K562 (cell line): Measurements from ENCODE around the gene CSF2.

Experiments used
- CHD4 ChIP-seq: fragments of 200-600 bp; sonication (generic); IDR thresholded peaks from 3 replicates; pipeline ENCODE4 v1.6.1; 2012; ENCODE audit warnings: low read depth, mild to moderate bottlenecking, mixed read lengths, low read length, inconsistent platforms; ENCODE audit not compliant: insufficient read depth, insufficient replicate concordance, poor library complexity, severe bottlenecking
- CTCF ChIP-seq, 3 experiments: IDR thresholded peaks in 2 of 3; conservative IDR thresholded peaks in 1 of 3; 2 replicates each; pipeline ENCODE4 v1.5.1; 2011 to 2012; ENCODE audit warnings: low read length in 3 of 3, mild to moderate bottlenecking in 3 of 3, control low read depth in 2 of 3, improper control_type of control experiment in 1 of 3, inconsistent platforms in 1 of 3, low read depth in 1 of 3, mixed read lengths in 1 of 3, moderate library complexity in 1 of 3; ENCODE audit not compliant: insufficient read depth in 2 of 3
- HDAC6 ChIP-seq: IDR thresholded peaks from 2 replicates; pipeline ENCODE4 v1.6.1; 2012; ENCODE audit warnings: low read depth, mild to moderate bottlenecking, control low read depth, inconsistent platforms, low read length, moderate library complexity
- MAFK ChIP-seq: IDR thresholded peaks from 2 replicates; pipeline ENCODE4 v1.6.1; 2011; ENCODE audit warnings: low read length, improper control_type of control experiment
- MITF ChIP-seq: IDR thresholded peaks from 2 replicates; pipeline ENCODE4 v1.6.1; 2014; ENCODE audit warnings: antibody characterized with exemption
- MXI1 ChIP-seq: IDR thresholded peaks from 2 replicates; pipeline ENCODE4 v1.6.1; 2011; ENCODE audit warnings: low read depth, mild to moderate bottlenecking, improper control_type of control experiment, low read length
- PREB ChIP-seq: sonication (generic); formaldehyde crosslinking; IDR thresholded peaks from 2 replicates; pipeline ENCODE4 v1.8.1; 2023; ENCODE audit warnings: mild to moderate bottlenecking, missing genetic modification reagents
- SAFB2 ChIP-seq: fragments of 200-400 bp; formaldehyde crosslinking; IDR thresholded peaks from 2 replicates; pipeline ENCODE4 v1.6.1; 2018; ENCODE audit warnings: borderline replicate concordance, low read length, low read depth, moderate library complexity; ENCODE audit not compliant: severe bottlenecking

GRCh38 chr5:132102101-132102701, 28.6 kb downstream of the CSF2 start:
- TF ChIP-seq HDAC6 (no peak), CHD4 (no peak), MITF (no peak), SAFB2 (no peak), MXI1 (no peak), CTCF (IDR thresholded peaks at IDR 0.05 in 2 of 3, conservative IDR thresholded peaks at IDR 0.05 in 1 of 3; ENCODE audit: insufficient read depth in 2 of 3, low read depth in 1 of 3, low read length in 3 of 3) (no peak), MAFK (no peak), PREB (CRISPR knock-in tag) (no peak)
